KMS-11 (cell line): ENCODE data around the gene REV1.
"Not testable (repeated sequence)": the region's sequence is repeated elsewhere in the genome, so short reads cannot be mapped to it uniquely, and the experiment has no call there.

Experiments used
- H2AFZ ChIP-seq: fragments of 200-600 bp; sonication (generic); 2 replicates; pipeline ENCODE4 v1.6.1; 2016; ENCODE audit warnings: antibody characterized with exemption, mixed run types, low read depth
- H3K27ac ChIP-seq: fragments of 200-600 bp; sonication (generic); 2 replicates; pipeline ENCODE4 v1.6.1; 2016; ENCODE audit warnings: mild to moderate bottlenecking, mixed run types
- H3K27me3 ChIP-seq: fragments of 200-600 bp; sonication (generic); 2 replicates; pipeline ENCODE4 v1.6.1; 2017; ENCODE audit warnings: mild to moderate bottlenecking, low read depth, mixed run types, moderate library complexity; ENCODE audit not compliant: insufficient read depth
- H3K36me3 ChIP-seq: fragments of 200-600 bp; sonication (generic); 2 replicates; pipeline ENCODE4 v1.6.1; 2017; ENCODE audit warnings: mild to moderate bottlenecking, mixed run types; ENCODE audit not compliant: insufficient read depth
- H3K4me1 ChIP-seq: fragments of 200-600 bp; sonication (generic); 2 replicates; pipeline ENCODE4 v1.6.1; 2016; ENCODE audit warnings: mild to moderate bottlenecking, low read depth, mixed run types; ENCODE audit not compliant: poor library complexity, severe bottlenecking
- H3K4me2 ChIP-seq: fragments of 200-600 bp; sonication (generic); 2 replicates; pipeline ENCODE4 v1.7.0; 2016; ENCODE audit warnings: mild to moderate bottlenecking, mixed run types
- H3K4me3 ChIP-seq: fragments of 200-600 bp; sonication (generic); IDR thresholded peaks from 2 replicates; pipeline ENCODE4 v1.6.1; 2017; ENCODE audit warnings: low read depth, low read length, mixed read lengths; ENCODE audit not compliant: insufficient read depth
- H3K79me2 ChIP-seq: fragments of 200-600 bp; sonication (generic); 2 replicates; pipeline ENCODE4 v1.6.1; 2016; ENCODE audit warnings: low read depth, mixed run types; ENCODE audit not compliant: insufficient read depth
- H3K9ac ChIP-seq: fragments of 200-600 bp; sonication (generic); 2 replicates; pipeline ENCODE4 v1.6.1; 2016; ENCODE audit warnings: mild to moderate bottlenecking, mixed run types
- H4K20me1 ChIP-seq: fragments of 200-600 bp; sonication (generic); 2 replicates; pipeline ENCODE4 v1.6.1; 2016; ENCODE audit warnings: mild to moderate bottlenecking, mixed run types; ENCODE audit not compliant: insufficient read depth
- CTCF ChIP-seq: fragments of 200-600 bp; sonication (generic); conservative IDR thresholded peaks from 2 replicates; pipeline ENCODE4 v1.6.1; 2017; ENCODE audit warnings: low read depth, mild to moderate bottlenecking, antibody characterized with exemption, low read length, moderate library complexity, mixed read lengths

The REV1 gene

DNA sequence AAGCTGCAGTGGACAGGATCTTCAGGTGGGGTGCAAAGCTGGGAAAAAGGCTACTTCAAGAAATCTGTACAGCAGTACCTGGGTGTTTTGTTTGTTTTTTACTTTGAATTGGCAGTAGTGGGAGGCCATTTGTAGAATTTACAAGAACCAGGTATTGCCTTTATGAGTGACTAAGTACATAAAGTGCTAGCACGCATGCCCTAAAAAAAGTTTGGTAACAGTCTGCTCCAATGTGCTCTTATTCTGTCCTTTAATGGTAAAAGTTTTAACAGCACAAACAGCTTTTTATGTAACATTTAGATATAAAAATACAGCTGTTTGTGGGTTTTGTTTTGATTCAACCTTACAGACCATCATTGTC, 17.2 kb downstream of the REV1 start:
- H3K27ac ChIP-seq: no peak overlapping the region
- H3K9ac ChIP-seq: no peak overlapping the region
- H3K79me2 ChIP-seq: peaks cover 83% of the 10 kb centered on the region
- TF ChIP-seq CTCF: no peak
- H3K4me3 ChIP-seq: no peak overlapping the region
- H2AFZ ChIP-seq: no peak overlapping the region
- peaks cover 8% of the 10 kb centered on the region for H4K20me1 ChIP-seq
- H3K27me3 ChIP-seq: no peaks in the 10 kb centered on the region
- no peaks in the 10 kb centered on the region for H3K36me3 ChIP-seq
- H3K4me2 ChIP-seq: no peak overlapping the region
- H3K4me1 ChIP-seq: no peaks in the 10 kb centered on the region

- no peak overlapping the region for H2AFZ ChIP-seq
- peaks cover 83% of the 10 kb centered on the region for H3K79me2 ChIP-seq
- no peak overlapping the region for H3K27ac ChIP-seq
- H3K4me2 ChIP-seq: no peak overlapping the region
- no peaks in the 10 kb centered on the region for H3K27me3 ChIP-seq
- H4K20me1 ChIP-seq: peaks cover 8% of the 10 kb centered on the region; the same call in 1 of the 2 replicates
- TF ChIP-seq CTCF: no peak
- H3K9ac ChIP-seq: no peak overlapping the region
- H3K4me1 ChIP-seq: no peaks in the 10 kb centered on the region
- H3K4me3 ChIP-seq: no peak overlapping the region
- no peaks in the 10 kb centered on the region for H3K36me3 ChIP-seq
Measured at GRCh38 chr2:99471654-99472599, 17.9 kb downstream of the REV1 start.

GRCh38 chr2:99470957-99471356, 18.9 kb downstream of the REV1 start:
- Histone ChIP-seq H3K36me3 (no peaks in the 10 kb centered on the region), H3K4me1 (no peaks in the 10 kb centered on the region), H3K27me3 (no peaks in the 10 kb centered on the region), H3K79me2 (peaks cover 88% of the 10 kb centered on the region), H4K20me1 (peaks cover 8% of the 10 kb centered on the region; the same call in 1 of the 2 replicates), H3K4me3 (no peak overlapping the region), H3K27ac (no peak overlapping the region), H3K9ac (no peak overlapping the region), H3K4me2 (no peak overlapping the region), H2AFZ (no peak overlapping the region)
- TF ChIP-seq CTCF: no peak

DNA sequence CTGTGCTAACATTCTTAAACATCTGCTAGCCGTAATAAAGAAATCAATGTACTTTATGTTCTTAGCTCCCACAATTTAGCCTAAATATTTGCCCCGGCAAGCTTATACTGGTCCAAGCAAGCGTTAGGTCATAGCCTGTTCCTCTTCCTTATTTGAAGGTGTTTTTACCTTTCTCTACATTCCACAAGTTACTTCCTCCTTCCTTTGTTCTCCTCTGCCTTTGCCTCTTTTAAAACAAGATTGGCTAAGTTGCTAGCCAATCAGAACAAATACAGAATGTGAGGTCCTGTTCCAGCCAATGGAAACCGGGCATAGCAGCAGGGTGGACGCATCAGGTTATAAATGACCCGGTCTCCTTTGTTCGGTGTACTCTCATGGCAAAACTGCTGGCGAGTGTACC, 19.4 kb downstream of the REV1 start:
- H3K27me3 ChIP-seq, H3K4me1 ChIP-seq, H3K36me3 ChIP-seq, H2AFZ ChIP-seq, H3K4me3 ChIP-seq, H3K27ac ChIP-seq, H3K4me2 ChIP-seq, H3K9ac ChIP-seq, H4K20me1 ChIP-seq: not testable (repeated sequence)
- peaks cover 89% of the 10 kb centered on the region for H3K79me2 ChIP-seq

GRCh38 chr2:99469394-99469793, 20.4 kb downstream of the REV1 start:
- Histone ChIP-seq H4K20me1 (peaks cover 8% of the 10 kb centered on the region; the same call in 1 of the 2 replicates), H3K36me3 (no peaks in the 10 kb centered on the region)

More at GRCh38 chr2:99469394-99469793, 20.4 kb downstream of the REV1 start:
- no peak overlapping the region for H3K4me3 ChIP-seq
- H3K4me2 ChIP-seq: no peak overlapping the region
- H3K79me2 ChIP-seq: peaks cover 86% of the 10 kb centered on the region
- no peak for TF ChIP-seq CTCF
- no peak overlapping the region for H2AFZ ChIP-seq
- H3K9ac ChIP-seq: no peak overlapping the region
- no peaks in the 10 kb centered on the region for H3K4me1 ChIP-seq
- no peak overlapping the region for H3K27ac ChIP-seq
- no peaks in the 10 kb centered on the region for H3K27me3 ChIP-seq
